ENCODE data around the gene OR51M1. TPM values are rescaled to one million over a fixed set of nuclear protein-coding genes. Genes with fewer than 3 reads are reported as not detected.
A peak's percentile ranks its signal among the peaks of the same experiment; 100 is the strongest.

The OR51M1 gene
- total and polyA plus RNA-seq, 4 donors, result not detected

DNA sequence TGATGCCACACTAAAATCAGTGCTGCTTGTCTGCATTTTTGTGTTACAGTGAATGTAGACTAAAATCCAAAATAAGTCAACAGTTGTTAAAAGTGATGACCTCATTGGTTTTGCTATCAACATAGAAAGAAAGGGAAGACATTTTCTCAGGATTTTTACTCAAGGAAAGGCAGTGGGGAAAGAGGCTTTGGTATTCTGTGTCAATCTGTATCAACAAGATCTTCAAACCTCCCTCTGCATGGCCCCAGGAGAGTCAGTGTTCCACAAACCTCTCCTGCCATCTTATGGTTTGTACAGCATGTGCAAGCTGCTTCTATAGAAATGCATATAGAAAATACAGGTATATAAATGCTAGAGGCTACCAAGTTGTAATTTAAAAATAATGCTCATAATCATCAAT lies 13.8 kb upstream of the OR51M1 start:
- no peak for TF ChIP-seq FOXA1 (IDR thresholded peaks at IDR 0.05)
- TF ChIP-seq, protein P1, sequence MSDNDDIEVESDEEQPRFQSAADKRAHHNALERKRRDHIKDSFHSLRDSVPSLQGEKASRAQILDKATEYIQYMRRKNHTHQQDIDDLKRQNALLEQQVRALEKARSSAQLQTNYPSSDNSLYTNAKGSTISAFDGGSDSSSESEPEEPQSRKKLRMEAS (IDR thresholded peaks at IDR 0.05), result no peak
- TF ChIP-seq, protein P2, sequence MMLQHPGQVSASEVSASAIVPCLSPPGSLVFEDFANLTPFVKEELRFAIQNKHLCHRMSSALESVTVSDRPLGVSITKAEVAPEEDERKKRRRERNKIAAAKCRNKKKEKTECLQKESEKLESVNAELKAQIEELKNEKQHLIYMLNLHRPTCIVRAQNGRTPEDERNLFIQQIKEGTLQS (IDR thresholded peaks at IDR 0.05), result no peak
- TF ChIP-seq EGR1 (IDR thresholded peaks at IDR 0.05; ENCODE audit: low read depth in 2 of 2), result no peak
- no peak overlapping the region for H3K4me3 ChIP-seq (ENCODE audit: low read depth in 1 of 3, low read length in 3 of 3)
- no peak for DNase-seq (ENCODE audit: low spot score)
- no peaks in the 10 kb centered on the region for H3K36me3 ChIP-seq (ENCODE audit: control insufficient read depth in 4 of 4, insufficient read depth in 3 of 4, low read depth in 1 of 4, low read length in 3 of 4)
- no peak overlapping the region for H3K9ac ChIP-seq (ENCODE audit: low read depth in 1 of 2, low read length in 2 of 2)
- H3K9me3 ChIP-seq (ENCODE audit: control insufficient read depth in 4 of 4, low read length in 3 of 4), result peaks cover 0 to 5% (median 0%) of the 10 kb centered on the region in 4 donors
- H3K27ac ChIP-seq (ENCODE audit: low read depth in 1 of 2, low read length in 2 of 2), result no peak overlapping the region
- no peaks in the 10 kb centered on the region for H3K27me3 ChIP-seq (ENCODE audit: control insufficient read depth in 4 of 4, insufficient read depth in 4 of 4, low read length in 3 of 4)
- H3K4me1 ChIP-seq (ENCODE audit: control insufficient read depth in 4 of 4, insufficient read depth in 4 of 4, low read length in 3 of 4), result no peaks in the 10 kb centered on the region

DNA sequence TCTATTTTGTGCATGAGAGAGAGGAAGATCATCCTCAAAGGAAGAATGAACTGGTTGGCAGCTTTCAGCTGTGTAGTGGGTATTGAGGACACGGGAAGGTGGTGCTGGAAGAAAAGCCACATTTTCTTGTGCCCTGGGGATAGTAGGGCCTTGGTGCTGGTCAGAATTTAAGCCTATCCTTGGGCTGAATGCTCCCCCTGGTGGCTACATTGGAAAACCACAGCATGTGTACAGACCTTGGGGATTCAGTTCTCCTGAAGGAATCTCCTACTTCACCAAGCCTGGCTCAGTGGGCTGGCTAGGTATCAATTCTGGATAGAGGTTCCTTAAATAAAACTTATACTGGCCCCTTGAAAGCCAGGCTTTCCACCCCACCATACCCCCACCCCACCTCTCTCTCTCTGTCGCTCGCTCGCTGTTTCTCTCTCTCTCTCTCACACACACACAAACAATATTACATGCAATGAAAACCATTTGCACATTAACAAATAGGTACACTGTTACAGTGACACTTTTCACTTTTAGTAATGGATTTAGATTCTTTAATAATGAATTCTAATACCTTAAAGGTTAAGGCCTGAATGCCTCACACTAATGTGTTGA lies 2.8 kb upstream of the OR51M1 start:
- no peaks in the 10 kb centered on the region for H3K9me3 ChIP-seq (ENCODE audit: control insufficient read depth in 4 of 4, low read length in 3 of 4)
- no peak overlapping the region for H3K4me3 ChIP-seq (ENCODE audit: low read depth in 1 of 3, low read length in 3 of 3)
- no peaks in the 10 kb centered on the region for H3K4me1 ChIP-seq (ENCODE audit: control insufficient read depth in 4 of 4, insufficient read depth in 4 of 4, low read length in 3 of 4)
- peaks cover 0 to 2% (median 0%) of the 10 kb centered on the region in 4 donors for H3K27me3 ChIP-seq (ENCODE audit: control insufficient read depth in 4 of 4, insufficient read depth in 4 of 4, low read length in 3 of 4)
- H3K9ac ChIP-seq (ENCODE audit: low read depth in 1 of 2, low read length in 2 of 2), result no peak overlapping the region
- H3K27ac ChIP-seq (ENCODE audit: low read depth in 1 of 2, low read length in 2 of 2), result no peak overlapping the region
- no peak for TF ChIP-seq SP1 (IDR thresholded peaks at IDR 0.05)
- TF ChIP-seq, protein P3, sequence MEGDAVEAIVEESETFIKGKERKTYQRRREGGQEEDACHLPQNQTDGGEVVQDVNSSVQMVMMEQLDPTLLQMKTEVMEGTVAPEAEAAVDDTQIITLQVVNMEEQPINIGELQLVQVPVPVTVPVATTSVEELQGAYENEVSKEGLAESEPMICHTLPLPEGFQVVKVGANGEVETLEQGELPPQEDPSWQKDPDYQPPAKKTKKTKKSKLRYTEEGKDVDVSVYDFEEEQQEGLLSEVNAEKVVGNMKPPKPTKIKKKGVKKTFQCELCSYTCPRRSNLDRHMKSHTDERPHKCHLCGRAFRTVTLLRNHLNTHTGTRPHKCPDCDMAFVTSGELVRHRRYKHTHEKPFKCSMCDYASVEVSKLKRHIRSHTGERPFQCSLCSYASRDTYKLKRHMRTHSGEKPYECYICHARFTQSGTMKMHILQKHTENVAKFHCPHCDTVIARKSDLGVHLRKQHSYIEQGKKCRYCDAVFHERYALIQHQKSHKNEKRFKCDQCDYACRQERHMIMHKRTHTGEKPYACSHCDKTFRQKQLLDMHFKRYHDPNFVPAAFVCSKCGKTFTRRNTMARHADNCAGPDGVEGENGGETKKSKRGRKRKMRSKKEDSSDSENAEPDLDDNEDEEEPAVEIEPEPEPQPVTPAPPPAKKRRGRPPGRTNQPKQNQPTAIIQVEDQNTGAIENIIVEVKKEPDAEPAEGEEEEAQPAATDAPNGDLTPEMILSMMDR (IDR thresholded peaks at IDR 0.05; ENCODE audit: low read depth, low read length, missing input control), result peak; percentile 65
- peak; percentile 77 to 85 for TF ChIP-seq RAD21 (IDR thresholded peaks at IDR 0.05)
- WGBS, result 85% methylated on average over 4 of the region's 4 CpGs
- H3K36me3 ChIP-seq (ENCODE audit: control insufficient read depth in 4 of 4, insufficient read depth in 3 of 4, low read depth in 1 of 4, low read length in 3 of 4), result no peaks in the 10 kb centered on the region
- peak; percentile 63 for DNase-seq (ENCODE audit: low spot score)

DNA sequence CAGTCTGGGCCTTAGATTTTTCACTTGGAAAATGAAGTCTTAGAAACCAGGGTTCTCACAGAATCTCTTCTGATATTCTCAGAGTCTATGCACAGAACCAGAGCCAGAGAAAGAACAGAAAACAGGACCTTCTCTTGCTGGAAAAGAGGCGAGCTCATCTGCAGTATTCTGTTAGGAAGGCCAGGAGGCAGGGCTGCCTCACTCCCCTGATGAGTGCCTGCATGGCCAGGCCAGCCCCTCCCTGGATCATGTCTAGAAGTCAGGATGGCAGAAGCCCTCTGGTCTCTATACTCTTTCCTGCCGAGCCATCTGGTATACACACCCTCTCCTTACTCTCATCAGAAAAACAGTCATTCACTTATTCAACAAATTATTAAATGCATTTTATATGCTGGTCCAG lies 723 bp downstream of the OR51M1 start:
- WGBS, result 65% methylated on average over 2 of the region's 2 CpGs
- peaks cover 0 to 2% (median 0%) of the 10 kb centered on the region in 4 donors for H3K27me3 ChIP-seq (ENCODE audit: control insufficient read depth in 4 of 4, insufficient read depth in 4 of 4, low read length in 3 of 4)
- H3K9me3 ChIP-seq (ENCODE audit: control insufficient read depth in 4 of 4, low read length in 3 of 4), result no peaks in the 10 kb centered on the region
- no peak overlapping the region for H3K4me3 ChIP-seq (ENCODE audit: low read depth in 1 of 3, low read length in 3 of 3)
- no peaks in the 10 kb centered on the region for H3K4me1 ChIP-seq (ENCODE audit: control insufficient read depth in 4 of 4, insufficient read depth in 4 of 4, low read length in 3 of 4)
- no peak overlapping the region for H3K9ac ChIP-seq (ENCODE audit: low read depth in 1 of 2, low read length in 2 of 2)
- no peak overlapping the region for H3K27ac ChIP-seq (ENCODE audit: low read depth in 1 of 2, low read length in 2 of 2)
- no peaks in the 10 kb centered on the region for H3K36me3 ChIP-seq (ENCODE audit: control insufficient read depth in 4 of 4, insufficient read depth in 3 of 4, low read depth in 1 of 4, low read length in 3 of 4)
- no peak for DNase-seq (ENCODE audit: low spot score)
- no peak for TF ChIP-seq TAF1 (conservative IDR thresholded peaks at IDR 0.05)
- TF ChIP-seq RXRA (IDR thresholded peaks at IDR 0.05), result no peak
- no peak for TF ChIP-seq YY1 (IDR thresholded peaks at IDR 0.05)
- TF ChIP-seq, protein P4, sequence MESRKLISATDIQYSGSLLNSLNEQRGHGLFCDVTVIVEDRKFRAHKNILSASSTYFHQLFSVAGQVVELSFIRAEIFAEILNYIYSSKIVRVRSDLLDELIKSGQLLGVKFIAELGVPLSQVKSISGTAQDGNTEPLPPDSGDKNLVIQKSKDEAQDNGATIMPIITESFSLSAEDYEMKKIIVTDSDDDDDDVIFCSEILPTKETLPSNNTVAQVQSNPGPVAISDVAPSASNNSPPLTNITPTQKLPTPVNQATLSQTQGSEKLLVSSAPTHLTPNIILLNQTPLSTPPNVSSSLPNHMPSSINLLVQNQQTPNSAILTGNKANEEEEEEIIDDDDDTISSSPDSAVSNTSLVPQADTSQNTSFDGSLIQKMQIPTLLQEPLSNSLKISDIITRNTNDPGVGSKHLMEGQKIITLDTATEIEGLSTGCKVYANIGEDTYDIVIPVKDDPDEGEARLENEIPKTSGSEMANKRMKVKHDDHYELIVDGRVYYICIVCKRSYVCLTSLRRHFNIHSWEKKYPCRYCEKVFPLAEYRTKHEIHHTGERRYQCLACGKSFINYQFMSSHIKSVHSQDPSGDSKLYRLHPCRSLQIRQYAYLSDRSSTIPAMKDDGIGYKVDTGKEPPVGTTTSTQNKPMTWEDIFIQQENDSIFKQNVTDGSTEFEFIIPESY (IDR thresholded peaks at IDR 0.05), result no peak
- TF ChIP-seq JUND (IDR thresholded peaks at IDR 0.05), result no peak
- TF ChIP-seq, protein P5, sequence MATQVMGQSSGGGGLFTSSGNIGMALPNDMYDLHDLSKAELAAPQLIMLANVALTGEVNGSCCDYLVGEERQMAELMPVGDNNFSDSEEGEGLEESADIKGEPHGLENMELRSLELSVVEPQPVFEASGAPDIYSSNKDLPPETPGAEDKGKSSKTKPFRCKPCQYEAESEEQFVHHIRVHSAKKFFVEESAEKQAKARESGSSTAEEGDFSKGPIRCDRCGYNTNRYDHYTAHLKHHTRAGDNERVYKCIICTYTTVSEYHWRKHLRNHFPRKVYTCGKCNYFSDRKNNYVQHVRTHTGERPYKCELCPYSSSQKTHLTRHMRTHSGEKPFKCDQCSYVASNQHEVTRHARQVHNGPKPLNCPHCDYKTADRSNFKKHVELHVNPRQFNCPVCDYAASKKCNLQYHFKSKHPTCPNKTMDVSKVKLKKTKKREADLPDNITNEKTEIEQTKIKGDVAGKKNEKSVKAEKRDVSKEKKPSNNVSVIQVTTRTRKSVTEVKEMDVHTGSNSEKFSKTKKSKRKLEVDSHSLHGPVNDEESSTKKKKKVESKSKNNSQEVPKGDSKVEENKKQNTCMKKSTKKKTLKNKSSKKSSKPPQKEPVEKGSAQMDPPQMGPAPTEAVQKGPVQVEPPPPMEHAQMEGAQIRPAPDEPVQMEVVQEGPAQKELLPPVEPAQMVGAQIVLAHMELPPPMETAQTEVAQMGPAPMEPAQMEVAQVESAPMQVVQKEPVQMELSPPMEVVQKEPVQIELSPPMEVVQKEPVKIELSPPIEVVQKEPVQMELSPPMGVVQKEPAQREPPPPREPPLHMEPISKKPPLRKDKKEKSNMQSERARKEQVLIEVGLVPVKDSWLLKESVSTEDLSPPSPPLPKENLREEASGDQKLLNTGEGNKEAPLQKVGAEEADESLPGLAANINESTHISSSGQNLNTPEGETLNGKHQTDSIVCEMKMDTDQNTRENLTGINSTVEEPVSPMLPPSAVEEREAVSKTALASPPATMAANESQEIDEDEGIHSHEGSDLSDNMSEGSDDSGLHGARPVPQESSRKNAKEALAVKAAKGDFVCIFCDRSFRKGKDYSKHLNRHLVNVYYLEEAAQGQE (IDR thresholded peaks at IDR 0.05), result no peak
- TF ChIP-seq GABPA (IDR thresholded peaks at IDR 0.05 in 1 of 2, conservative IDR thresholded peaks at IDR 0.05 in 1 of 2), result no peak
- TF ChIP-seq FOXA2 (IDR thresholded peaks at IDR 0.05), result no peak
- TF ChIP-seq HNF4A (conservative IDR thresholded peaks at IDR 0.05), result no peak
- TF ChIP-seq EGR1 (IDR thresholded peaks at IDR 0.05; ENCODE audit: low read depth in 2 of 2), result no peak
- TF ChIP-seq FOXA1 (IDR thresholded peaks at IDR 0.05), result no peak
- no peak for TF ChIP-seq NR2F2 (IDR thresholded peaks at IDR 0.05)
- TF ChIP-seq, protein P1 (IDR thresholded peaks at IDR 0.05), result no peak
- TF ChIP-seq, protein P3 (IDR thresholded peaks at IDR 0.05; ENCODE audit: low read depth, low read length, missing input control), result no peak
- TF ChIP-seq HNF4G (IDR thresholded peaks at IDR 0.05), result no peak

All from liver (tissue), 9 donors.